Brain pericyte (primary cell): ENCODE results near the gene KLHL29.

Experiments
- DNase-seq: peaks from one replicate; pipeline ENCODE4 v3.0.0-alpha.2; 2012; ENCODE audit warnings: low read depth, low spot score

Gene KLHL29

GRCh38 chr2:23422089-23423061 is 37.4 kb downstream of the KLHL29 start:
- no peak for DNase-seq

- no peak for DNase-seq
Observed at GRCh38 chr2:23423062-23423872, 38.3 kb downstream of the KLHL29 start.

- DNase-seq = no peak
Observed at GRCh38 chr2:23423873-23424680, 39.1 kb downstream of the KLHL29 start.

- DNase-seq = no peak
Observed at GRCh38 chr2:23425338-23425871, 40.4 kb downstream of the KLHL29 start.

DNA sequence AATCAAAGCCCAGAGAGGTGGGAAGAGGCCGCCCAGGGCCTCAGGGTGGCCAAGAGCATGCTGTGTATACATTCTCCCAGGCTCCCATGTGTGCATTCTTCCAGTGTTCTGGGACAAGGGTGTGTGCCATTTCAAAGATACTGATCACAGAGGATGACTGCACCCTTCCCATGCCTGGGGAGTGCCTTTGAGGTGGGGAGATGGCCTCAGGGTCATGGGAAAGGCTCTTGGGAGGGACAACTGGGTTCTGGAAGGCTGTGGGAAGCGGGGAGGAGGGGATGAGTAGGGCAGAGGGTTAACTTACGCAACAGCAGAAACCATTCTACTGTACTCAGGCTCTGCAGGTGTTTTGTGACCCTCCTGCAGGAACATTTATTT is 40.9 kb downstream of the KLHL29 start:
- DNase-seq = no peak

DNA sequence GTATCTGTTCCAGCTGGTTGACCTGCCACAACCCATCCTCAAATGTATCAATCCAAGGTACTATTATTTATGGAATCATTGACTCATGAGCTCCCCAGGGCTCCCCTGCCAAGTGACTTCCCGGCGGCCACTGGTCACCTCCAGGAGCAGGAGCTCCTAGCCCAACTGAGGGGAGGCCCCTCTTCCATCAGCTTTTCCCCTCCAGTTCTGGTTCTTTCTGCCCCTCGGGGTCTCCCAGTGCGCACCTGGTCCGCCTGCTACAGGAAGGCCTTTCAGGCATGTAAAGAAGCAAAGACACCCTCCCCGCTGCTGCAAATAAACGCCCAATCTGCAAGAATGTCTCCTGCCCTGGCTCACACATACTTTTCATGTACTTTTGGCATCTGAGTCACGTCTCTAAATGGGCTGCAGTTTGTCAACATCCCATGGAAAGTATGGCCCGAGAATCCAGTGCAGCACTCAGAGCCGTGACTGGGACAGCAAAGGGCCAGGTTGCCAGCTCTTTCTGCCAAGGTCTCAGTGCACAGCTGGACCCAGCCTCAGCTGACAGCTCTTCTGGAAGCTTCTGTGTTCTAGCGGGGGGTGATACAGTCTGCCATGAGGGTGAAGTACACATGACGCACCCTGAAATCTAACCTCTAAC is 41.4 kb downstream of the KLHL29 start:
- DNase-seq = no peak

GRCh38 chr2:23427350-23427749 is 42.4 kb downstream of the KLHL29 start:
- no peak for DNase-seq

GRCh38 chr2:23427976-23428375 is 43.0 kb downstream of the KLHL29 start:
- no peak for DNase-seq

- DNase-seq = no peak
Observed at GRCh38 chr2:23429036-23429435, 44.1 kb downstream of the KLHL29 start.

GRCh38 chr2:23430263-23430662 is 45.3 kb downstream of the KLHL29 start:
- no peak for DNase-seq

GRCh38 chr2:23432531-23432930 is 47.6 kb downstream of the KLHL29 start:
- DNase-seq = no peak

DNA sequence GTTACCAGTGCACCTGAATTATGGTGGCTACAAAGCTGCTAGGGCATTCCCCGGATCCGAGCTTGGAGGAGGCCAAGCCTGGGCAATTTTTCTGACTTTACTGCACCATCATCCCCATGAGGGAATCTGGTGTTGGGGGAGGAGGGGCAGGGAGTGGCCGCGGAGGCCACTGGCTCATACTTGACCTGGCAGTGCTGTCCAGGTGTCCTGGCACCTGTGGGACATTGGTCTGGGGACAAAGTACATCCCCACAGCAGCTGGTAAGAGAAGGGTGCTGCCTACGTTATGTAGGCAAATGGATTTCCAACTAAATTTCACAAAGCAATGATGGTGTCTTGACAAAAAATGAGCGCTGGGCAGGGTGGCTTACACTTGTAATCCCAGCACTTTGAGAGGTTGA is 48.3 kb downstream of the KLHL29 start:
- no peak for DNase-seq

DNA sequence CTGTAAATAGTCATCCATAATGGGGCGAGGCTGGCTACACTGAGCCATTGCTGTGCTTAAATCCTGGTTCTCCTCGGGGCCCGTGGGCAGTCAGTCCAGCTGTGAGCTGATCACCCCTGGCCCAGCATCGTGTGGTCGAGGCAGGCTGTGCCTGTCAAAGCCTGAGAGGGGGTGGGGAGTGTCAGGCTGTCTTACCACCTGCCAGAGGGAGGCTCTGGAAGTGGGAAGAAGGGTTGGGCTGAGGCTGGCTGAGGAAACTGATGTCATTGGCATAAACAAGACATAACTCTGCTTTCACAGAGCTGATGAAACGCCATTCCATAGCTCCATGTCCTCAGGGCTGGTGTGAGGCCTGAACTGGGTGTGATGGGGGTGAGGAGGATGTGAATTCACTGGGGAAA is 49.7 kb downstream of the KLHL29 start:
- no peak for DNase-seq

DNA sequence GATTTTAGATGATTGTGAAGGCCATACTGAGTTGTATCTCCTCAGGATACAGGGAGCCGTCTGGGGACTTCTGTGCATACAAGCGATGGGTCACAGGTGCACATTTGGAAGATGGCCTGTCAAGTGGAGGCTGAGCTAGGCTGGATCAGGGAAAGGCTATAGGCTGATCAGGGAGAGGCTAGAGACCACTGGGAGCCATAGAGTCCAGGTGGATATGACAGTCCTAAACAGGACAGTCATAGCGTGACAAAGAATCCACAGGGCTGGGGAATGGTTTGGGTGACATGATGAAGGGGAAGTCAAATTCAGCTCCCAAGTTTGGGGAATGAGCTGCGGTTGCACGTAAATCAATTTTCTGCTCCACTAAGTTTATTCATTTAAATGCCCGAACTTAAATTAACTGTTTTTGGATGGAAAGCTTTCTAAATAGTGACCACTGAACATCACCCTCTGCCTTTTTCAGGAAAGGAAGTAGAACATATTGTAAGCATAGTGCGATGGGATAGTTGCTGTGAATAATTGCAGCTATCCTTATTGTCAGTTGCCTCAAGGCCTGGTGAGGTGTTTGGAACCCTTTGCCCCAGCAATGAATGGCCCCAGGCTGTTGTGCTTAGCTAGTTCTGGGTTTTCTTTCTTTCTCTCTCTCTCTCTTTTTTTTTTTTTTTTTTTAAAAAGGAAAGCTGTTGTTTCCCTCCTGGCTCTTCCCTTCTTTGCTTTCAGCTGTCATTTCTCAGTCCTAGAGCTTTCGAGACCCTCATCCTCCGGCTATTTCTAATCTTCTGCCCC is 50.5 kb downstream of the KLHL29 start:
- DNase-seq = no peak

DNA sequence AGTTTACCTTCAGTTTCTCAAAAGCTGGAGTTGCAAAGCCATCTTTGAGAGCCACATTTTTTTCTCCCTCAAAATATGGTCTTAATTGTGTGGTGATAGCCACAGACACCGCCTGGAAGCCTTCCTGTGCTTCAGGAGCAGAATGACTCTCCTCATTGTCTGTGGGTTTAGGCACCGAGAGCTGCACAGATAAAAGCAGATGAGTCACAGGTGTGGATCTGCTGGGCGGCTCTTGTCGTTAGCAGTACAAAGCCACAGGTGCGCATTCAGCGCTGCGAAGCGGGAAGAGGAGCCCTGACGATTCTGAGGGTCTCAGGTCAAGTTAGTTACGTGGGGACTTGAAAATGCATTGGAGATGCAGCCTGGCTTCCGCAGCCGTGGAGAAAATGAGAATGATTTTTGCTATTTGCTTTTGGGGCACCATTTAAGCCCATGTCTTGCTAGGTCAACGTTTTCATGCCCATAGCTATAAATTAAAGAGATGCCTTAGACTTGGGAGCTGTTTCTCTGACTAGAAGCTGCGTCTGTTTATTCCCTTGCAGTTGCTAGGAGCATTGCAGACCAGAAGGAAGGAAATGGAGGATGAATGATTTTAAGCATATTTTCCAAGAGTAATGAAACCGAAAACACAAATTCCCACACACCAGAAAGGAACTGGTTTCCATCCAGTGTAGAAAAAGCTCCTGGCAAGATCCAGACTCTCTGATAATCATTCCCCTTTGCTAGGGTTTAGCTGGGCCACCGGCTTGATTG is 51.5 kb downstream of the KLHL29 start:
- no peak for DNase-seq

- DNase-seq = no peak
Observed at GRCh38 chr2:23441414-23441813, 56.4 kb downstream of the KLHL29 start.

GRCh38 chr2:23445450-23445868 is 60.5 kb downstream of the KLHL29 start:
- no peak for DNase-seq

GRCh38 chr2:23446916-23447315 is 61.9 kb downstream of the KLHL29 start:
- no peak for DNase-seq

GRCh38 chr2:23447405-23447804 is 62.4 kb downstream of the KLHL29 start:
- no peak for DNase-seq
